GM23338 (cell line): ENCODE results near the gene CTNNA2. TPM values are rescaled to one million over a fixed set of nuclear protein-coding genes. Genes with fewer than 3 reads are reported as not detected.

ENCODE experiments used
- ATAC-seq: fragments of 200-7000 bp; cut with Tn5 transposase; 3 replicates; pipeline ENCODE4 v1.9.1; 2020
- DNase-seq: peaks from one replicate; pipeline ENCODE4 v3.0.0-alpha.2; 2015; ENCODE audit warnings: low spot score
- H2AFZ ChIP-seq: fragments of 200-600 bp; sonication (generic); 2 replicates; pipeline ENCODE4 v1.8.0; 2016; ENCODE audit warnings: antibody characterized with exemption, mild to moderate bottlenecking, moderate library complexity
- H3F3A ChIP-seq: fragments of 200-600 bp; sonication (generic); replicated peaks from 2 replicates; pipeline ENCODE4 v1.8.0; 2017; ENCODE audit warnings: antibody characterized with exemption, mixed run types, low read depth
- H3K27ac ChIP-seq: fragments of 200-600 bp; sonication (generic); 2 replicates; pipeline ENCODE4 v1.6.1; 2016; ENCODE audit warnings: low read depth
- H3K27me3 ChIP-seq: fragments of 200-600 bp; sonication (generic); 2 replicates; pipeline ENCODE4 v1.8.0; 2016; ENCODE audit warnings: mild to moderate bottlenecking, mixed run types, moderate library complexity; ENCODE audit not compliant: insufficient read depth
- H3K36me3 ChIP-seq: fragments of 200-600 bp; sonication (generic); 2 replicates; pipeline ENCODE4 v1.8.0; 2016; ENCODE audit warnings: mild to moderate bottlenecking; ENCODE audit not compliant: insufficient read depth
- H3K4me1 ChIP-seq: fragments of 200-600 bp; sonication (generic); 2 replicates; pipeline ENCODE4 v1.8.0; 2016; ENCODE audit warnings: mild to moderate bottlenecking, moderate library complexity; ENCODE audit not compliant: insufficient read depth
- H3K4me2 ChIP-seq: fragments of 200-600 bp; sonication (generic); 2 replicates; pipeline ENCODE4 v1.7.1; 2017; ENCODE audit warnings: mixed run types
- H3K4me3 ChIP-seq: fragments of 200-600 bp; sonication (generic); 2 replicates; pipeline ENCODE4 v1.6.1; 2016; ENCODE audit warnings: mixed run types
- H3K79me2 ChIP-seq: fragments of 200-600 bp; sonication (generic); replicated peaks from 2 replicates; pipeline ENCODE4 v1.8.0; 2017; ENCODE audit warnings: mild to moderate bottlenecking; ENCODE audit not compliant: insufficient read depth
- H3K9me2 ChIP-seq: fragments of 200-600 bp; sonication (generic); 2 replicates; pipeline ENCODE4 v1.8.0; 2017; ENCODE audit not compliant: insufficient read depth
- H4K20me1 ChIP-seq: fragments of 200-600 bp; sonication (generic); replicated peaks from 2 replicates; pipeline ENCODE4 v1.8.0; 2017; ENCODE audit warnings: mild to moderate bottlenecking; ENCODE audit not compliant: insufficient read depth
- H3K27ac Mint-ChIP-seq: 2 replicates; pipeline ENCODE4 v1.8.0; 2020; ENCODE audit warnings: inconsistent platforms, mild to moderate bottlenecking, moderate library complexity, mixed read lengths
- H3K27me3 Mint-ChIP-seq: 3 replicates; pipeline ENCODE4 v1.8.0; 2022; ENCODE audit warnings: low read depth, mild to moderate bottlenecking, moderate library complexity, mixed read lengths, inconsistent platforms; ENCODE audit not compliant: insufficient read depth, poor library complexity
- H3K36me3 Mint-ChIP-seq: 3 replicates; pipeline ENCODE4 v1.8.0; 2021; ENCODE audit warnings: low read depth, mild to moderate bottlenecking, inconsistent platforms, moderate library complexity, mixed read lengths
- H3K4me1 Mint-ChIP-seq: 3 replicates; pipeline ENCODE4 v1.8.0; 2020; ENCODE audit warnings: mild to moderate bottlenecking, inconsistent platforms, mixed read lengths
- H3K4me3 Mint-ChIP-seq: 3 replicates; pipeline ENCODE4 v1.8.0; 2021; ENCODE audit warnings: moderate library complexity, mild to moderate bottlenecking, inconsistent platforms, mixed read lengths
- H3K9me3 Mint-ChIP-seq: 3 replicates; pipeline ENCODE4 v1.8.0; 2020; ENCODE audit warnings: moderate library complexity, mild to moderate bottlenecking, inconsistent platforms, mixed read lengths
- CREB1 ChIP-seq: fragments of 250-450 bp; sonication (Bioruptor Pico); IDR thresholded peaks from 2 replicates; pipeline ENCODE4 v1.5.0; 2020; ENCODE audit warnings: low read depth, mild to moderate bottlenecking, moderate library complexity
- CTCF ChIP-seq, 2 experiments: fragments of 200-600 bp in 1 of 2; sonication (generic) in 1 of 2; conservative IDR thresholded peaks; 2 replicates each; pipeline versions ENCODE4 v1.5.1 to v1.6.1; 2016 to 2017; ENCODE audit warnings: antibody characterized with exemption in 2 of 2, low read depth in 2 of 2, mild to moderate bottlenecking in 2 of 2, moderate library complexity in 1 of 2
- ETS1 ChIP-seq: IDR thresholded peaks from 2 replicates; pipeline ENCODE4 v1.6.1; 2016; ENCODE audit warnings: antibody characterized with exemption
- EZH2 ChIP-seq: fragments of 200-600 bp; sonication (generic); IDR thresholded peaks from one replicate; pipeline ENCODE4 v1.8.0; 2017; ENCODE audit warnings: antibody characterized with exemption, mild to moderate bottlenecking, low read depth; ENCODE audit not compliant: unreplicated experiment
- EZH2phosphoT487 ChIP-seq: fragments of 200-600 bp; sonication (generic); IDR thresholded peaks from one replicate; pipeline ENCODE4 v1.8.1; 2018; ENCODE audit warnings: antibody characterized with exemption; ENCODE audit not compliant: unreplicated experiment
- JUNB ChIP-seq: IDR thresholded peaks from one replicate; pipeline ENCODE4 v1.6.1; 2016; ENCODE audit warnings: antibody characterized with exemption; ENCODE audit not compliant: unreplicated experiment
- NANOG ChIP-seq: IDR thresholded peaks from 2 replicates; pipeline ENCODE4 v1.6.1; 2016; ENCODE audit warnings: antibody characterized with exemption, borderline replicate concordance
- POLR2AphosphoS5 ChIP-seq: IDR thresholded peaks from 2 replicates; pipeline ENCODE4 v1.6.1; 2016; ENCODE audit warnings: antibody characterized with exemption, low read depth
- REST ChIP-seq: IDR thresholded peaks from one replicate; pipeline ENCODE4 v1.6.1; 2018; ENCODE audit warnings: antibody characterized with exemption; ENCODE audit not compliant: unreplicated experiment
- STAT1 ChIP-seq: IDR thresholded peaks from one replicate; pipeline ENCODE4 v1.6.1; 2016; ENCODE audit warnings: antibody characterized with exemption; ENCODE audit not compliant: unreplicated experiment
- ZNF114 ChIP-seq: fragments of 250-450 bp; sonication (Bioruptor Pico); IDR thresholded peaks from 2 replicates; pipeline ENCODE4 v1.5.0; 2020; ENCODE audit warnings: mild to moderate bottlenecking, moderate library complexity
- ZNF331 ChIP-seq: fragments of 250-450 bp; sonication (Bioruptor Pico); IDR thresholded peaks from 2 replicates; pipeline ENCODE4 v1.5.0; 2020; ENCODE audit warnings: low read depth, mild to moderate bottlenecking, moderate library complexity
- polyA plus RNA-seq: library from polyadenylated mRNA; unstranded; fragments of >200 nt; fragmentation: Nextera tagmentation; extraction: Ambion mirVana; gene quantifications from 2 replicates; pipeline ENCODE4 v1.2.1, GENCODE V29; 2016
- total RNA-seq: library from RNA; depleted of rRNA; stranded (reverse); fragments of >200 nt; shearing (Covaris generic); gene quantifications from 2 replicates; pipeline ENCODE4 v1.2.3, GENCODE V29; 2014

CTNNA2 gene
- total and polyA plus RNA-seq, 2 experiments from 2014 or later = 6.4 to 15.6 TPM

DNA sequence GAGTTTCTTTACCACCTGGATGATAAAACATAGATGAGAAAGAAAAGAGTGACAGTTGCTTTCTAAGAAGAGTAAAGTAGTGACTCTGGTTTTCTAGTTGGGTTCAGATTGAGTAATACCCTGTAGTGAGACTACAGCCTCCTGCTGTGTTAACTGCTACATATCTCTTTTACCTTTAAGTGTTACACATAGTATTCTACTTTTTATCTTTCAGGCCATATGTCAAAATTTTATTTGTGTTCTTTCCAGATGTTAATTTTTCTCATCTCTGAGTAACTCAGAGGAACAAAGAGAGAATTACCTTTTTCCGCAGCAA lies 348.2 kb downstream of the CTNNA2 start:
- no peaks in the 10 kb centered on the region for H3K79me2 ChIP-seq
- Mint-ChIP-seq H3K27me3 (no peaks in the 10 kb centered on the region), H3K9me3 (no peaks in the 10 kb centered on the region), H3K4me1 (peaks cover 25% of the 10 kb centered on the region), H3K27ac (no peak overlapping the region), H3K4me3 (no peak overlapping the region), H3K36me3 (no peaks in the 10 kb centered on the region)
- no peaks in the 10 kb centered on the region for H3K36me3 ChIP-seq
- TF ChIP-seq ZNF331 (CRISPR knock-in tag) (no peak), CTCF (conservative IDR thresholded peaks at IDR 0.05; ENCODE audit: low read depth in 2 of 2) (no peak), NANOG (no peak), EZH2phosphoT487 (no peak), ZNF114 (CRISPR knock-in tag) (no peak), ETS1 (no peak), POLR2AphosphoS5 (no peak), JUNB (no peak), EZH2 (no peak), STAT1 (no peak), REST (no peak)
- no peaks in the 10 kb centered on the region for H3K9me2 ChIP-seq
- H2AFZ ChIP-seq = no peak overlapping the region
- ATAC-seq (no peak; the same call in 2 of the 3 replicates), DNase-seq (no peak)
- no peak overlapping the region for H3K4me2 ChIP-seq
- no peaks in the 10 kb centered on the region for H4K20me1 ChIP-seq
- no peaks in the 10 kb centered on the region for H3K27me3 ChIP-seq
- no peak overlapping the region for H3K4me3 ChIP-seq
- H3K4me1 ChIP-seq = peaks cover 5% of the 10 kb centered on the region
- no peak overlapping the region for H3K27ac ChIP-seq
- no peaks in the 10 kb centered on the region for H3F3A ChIP-seq

DNA sequence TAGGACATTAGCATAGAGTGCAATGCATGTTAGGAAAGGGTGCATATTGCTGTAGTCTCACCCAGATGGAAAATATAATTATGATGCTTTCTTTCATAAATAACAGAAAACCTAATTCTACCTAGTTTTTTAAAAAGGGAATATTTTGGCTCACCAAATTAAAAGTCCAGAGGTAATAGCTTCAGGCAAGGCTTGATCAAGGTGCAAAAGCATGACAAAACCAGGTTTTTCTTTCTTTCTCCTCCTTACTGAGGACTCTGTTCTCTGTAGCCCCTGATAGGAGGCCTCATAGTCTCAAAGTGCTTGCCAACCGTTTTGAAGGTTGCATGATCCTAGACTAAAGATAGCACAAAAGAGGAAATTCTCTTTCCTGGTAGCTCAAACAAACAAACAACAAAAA lies 349.9 kb downstream of the CTNNA2 start:
- no peaks in the 10 kb centered on the region for H3K9me3 Mint-ChIP-seq
- no peaks in the 10 kb centered on the region for H3K27me3 Mint-ChIP-seq
- DNase-seq (no peak), ATAC-seq (no peak)
- H3K4me2 ChIP-seq = no peak overlapping the region
- no peaks in the 10 kb centered on the region for H3K36me3 ChIP-seq
- no peak overlapping the region for H3K27ac ChIP-seq
- H3K36me3 Mint-ChIP-seq = no peaks in the 10 kb centered on the region
- no peaks in the 10 kb centered on the region for H4K20me1 ChIP-seq
- H3K9me2 ChIP-seq = no peaks in the 10 kb centered on the region
- H3K4me1 Mint-ChIP-seq = peaks cover 22% of the 10 kb centered on the region
- no peak overlapping the region for H3K4me3 ChIP-seq
- peaks cover 5% of the 10 kb centered on the region for H3K4me1 ChIP-seq
- H3F3A ChIP-seq = no peaks in the 10 kb centered on the region
- H3K79me2 ChIP-seq = no peaks in the 10 kb centered on the region
- H3K27me3 ChIP-seq = no peaks in the 10 kb centered on the region
- no peak overlapping the region for H2AFZ ChIP-seq
- no peak overlapping the region for H3K27ac Mint-ChIP-seq
- no peak overlapping the region for H3K4me3 Mint-ChIP-seq
- no peak for TF ChIP-seq EZH2
- no peak for TF ChIP-seq NANOG
- no peak for TF ChIP-seq CTCF (conservative IDR thresholded peaks at IDR 0.05; ENCODE audit: low read depth in 2 of 2)
- TF ChIP-seq ETS1 = no peak
- TF ChIP-seq CREB1 (CRISPR knock-in tag) = no peak
